Neural cell (in vitro differentiated cells): ENCODE results near the gene ALS2CL.

ENCODE experiments used
- POLR2AphosphoS5 ChIP-seq: IDR thresholded peaks from 2 replicates; pipeline ENCODE4 v1.6.1; 2012
- RAD21 ChIP-seq: fragments of 450-650 bp; conservative IDR thresholded peaks from 2 replicates; pipeline ENCODE4 v1.6.1; 2014; ENCODE audit warnings: antibody characterized with exemption, mild to moderate bottlenecking, moderate library complexity
- SMC3 ChIP-seq: fragments of 450-650 bp; conservative IDR thresholded peaks from 2 replicates; pipeline ENCODE4 v1.6.1; 2014; ENCODE audit warnings: antibody characterized with exemption, mild to moderate bottlenecking, moderate library complexity; ENCODE audit not compliant: poor library complexity
- TAF1 ChIP-seq: IDR thresholded peaks from 2 replicates; pipeline ENCODE4 v1.6.1; 2012; ENCODE audit warnings: low read depth
- TF ChIP-seq, protein P1 (sequence below): fragments of 450-650 bp; IDR thresholded peaks from 2 replicates; pipeline ENCODE4 v1.5.1; 2014; ENCODE audit warnings: antibody characterized with exemption, mild to moderate bottlenecking, moderate library complexity; ENCODE audit not compliant: poor library complexity, severe bottlenecking
- TF ChIP-seq, protein P2 (sequence below): IDR thresholded peaks from 2 replicates; pipeline ENCODE4 v1.6.1; 2012; ENCODE audit warnings: borderline replicate concordance

DNA sequence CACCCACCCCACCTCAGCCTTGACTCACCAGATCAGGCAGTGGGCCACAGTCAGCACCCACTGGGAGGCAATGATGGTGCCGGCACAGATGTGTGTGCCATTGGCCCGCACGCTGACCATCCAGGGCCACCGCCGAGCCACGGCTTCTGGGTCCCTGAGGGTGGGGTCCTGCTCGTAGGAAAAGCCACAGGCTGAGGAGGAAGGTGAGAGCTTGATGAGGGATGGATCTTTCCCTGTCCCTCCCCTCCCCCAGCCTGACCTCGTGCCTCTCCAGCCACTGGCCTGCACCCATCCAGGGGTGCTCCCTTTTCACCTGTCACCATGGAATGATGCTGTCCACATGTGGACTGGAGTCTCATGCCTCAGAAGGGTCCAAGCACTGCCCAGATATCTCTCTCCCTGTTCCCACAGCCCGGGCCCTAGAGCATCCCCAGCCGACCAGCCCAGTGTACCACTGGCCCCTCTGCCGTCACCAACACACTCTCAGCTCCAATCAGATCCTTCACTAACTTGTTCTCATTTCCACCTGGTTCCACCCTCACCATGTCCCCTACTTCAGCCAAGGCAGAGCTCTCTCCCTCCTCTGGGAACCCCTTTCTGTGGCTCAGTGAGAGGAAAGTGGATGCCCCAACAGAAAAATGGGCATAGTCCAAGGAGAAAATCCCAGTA lies 22.2 kb upstream of the ALS2CL start:
- no peak for TF ChIP-seq POLR2AphosphoS5
- TF ChIP-seq, protein P1, sequence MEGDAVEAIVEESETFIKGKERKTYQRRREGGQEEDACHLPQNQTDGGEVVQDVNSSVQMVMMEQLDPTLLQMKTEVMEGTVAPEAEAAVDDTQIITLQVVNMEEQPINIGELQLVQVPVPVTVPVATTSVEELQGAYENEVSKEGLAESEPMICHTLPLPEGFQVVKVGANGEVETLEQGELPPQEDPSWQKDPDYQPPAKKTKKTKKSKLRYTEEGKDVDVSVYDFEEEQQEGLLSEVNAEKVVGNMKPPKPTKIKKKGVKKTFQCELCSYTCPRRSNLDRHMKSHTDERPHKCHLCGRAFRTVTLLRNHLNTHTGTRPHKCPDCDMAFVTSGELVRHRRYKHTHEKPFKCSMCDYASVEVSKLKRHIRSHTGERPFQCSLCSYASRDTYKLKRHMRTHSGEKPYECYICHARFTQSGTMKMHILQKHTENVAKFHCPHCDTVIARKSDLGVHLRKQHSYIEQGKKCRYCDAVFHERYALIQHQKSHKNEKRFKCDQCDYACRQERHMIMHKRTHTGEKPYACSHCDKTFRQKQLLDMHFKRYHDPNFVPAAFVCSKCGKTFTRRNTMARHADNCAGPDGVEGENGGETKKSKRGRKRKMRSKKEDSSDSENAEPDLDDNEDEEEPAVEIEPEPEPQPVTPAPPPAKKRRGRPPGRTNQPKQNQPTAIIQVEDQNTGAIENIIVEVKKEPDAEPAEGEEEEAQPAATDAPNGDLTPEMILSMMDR: no peak
- TF ChIP-seq RAD21: no peak
- TF ChIP-seq, protein P2, sequence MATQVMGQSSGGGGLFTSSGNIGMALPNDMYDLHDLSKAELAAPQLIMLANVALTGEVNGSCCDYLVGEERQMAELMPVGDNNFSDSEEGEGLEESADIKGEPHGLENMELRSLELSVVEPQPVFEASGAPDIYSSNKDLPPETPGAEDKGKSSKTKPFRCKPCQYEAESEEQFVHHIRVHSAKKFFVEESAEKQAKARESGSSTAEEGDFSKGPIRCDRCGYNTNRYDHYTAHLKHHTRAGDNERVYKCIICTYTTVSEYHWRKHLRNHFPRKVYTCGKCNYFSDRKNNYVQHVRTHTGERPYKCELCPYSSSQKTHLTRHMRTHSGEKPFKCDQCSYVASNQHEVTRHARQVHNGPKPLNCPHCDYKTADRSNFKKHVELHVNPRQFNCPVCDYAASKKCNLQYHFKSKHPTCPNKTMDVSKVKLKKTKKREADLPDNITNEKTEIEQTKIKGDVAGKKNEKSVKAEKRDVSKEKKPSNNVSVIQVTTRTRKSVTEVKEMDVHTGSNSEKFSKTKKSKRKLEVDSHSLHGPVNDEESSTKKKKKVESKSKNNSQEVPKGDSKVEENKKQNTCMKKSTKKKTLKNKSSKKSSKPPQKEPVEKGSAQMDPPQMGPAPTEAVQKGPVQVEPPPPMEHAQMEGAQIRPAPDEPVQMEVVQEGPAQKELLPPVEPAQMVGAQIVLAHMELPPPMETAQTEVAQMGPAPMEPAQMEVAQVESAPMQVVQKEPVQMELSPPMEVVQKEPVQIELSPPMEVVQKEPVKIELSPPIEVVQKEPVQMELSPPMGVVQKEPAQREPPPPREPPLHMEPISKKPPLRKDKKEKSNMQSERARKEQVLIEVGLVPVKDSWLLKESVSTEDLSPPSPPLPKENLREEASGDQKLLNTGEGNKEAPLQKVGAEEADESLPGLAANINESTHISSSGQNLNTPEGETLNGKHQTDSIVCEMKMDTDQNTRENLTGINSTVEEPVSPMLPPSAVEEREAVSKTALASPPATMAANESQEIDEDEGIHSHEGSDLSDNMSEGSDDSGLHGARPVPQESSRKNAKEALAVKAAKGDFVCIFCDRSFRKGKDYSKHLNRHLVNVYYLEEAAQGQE: no peak
- TF ChIP-seq SMC3: no peak
- TF ChIP-seq TAF1: no peak
